Fibroblast of the aortic adventitia (primary cell): ENCODE data around the gene RAB40C. TPM values are rescaled to one million over a fixed set of nuclear protein-coding genes. Genes with fewer than 3 reads are reported as not detected.

Experiments
- DNase-seq: peaks from one replicate; pipeline ENCODE4 v3.0.0-alpha.2; 2010; ENCODE audit warnings: low read depth
- H3K4me3 ChIP-seq: 2 replicates; pipeline ENCODE4 v1.5.1; 2011; ENCODE audit warnings: low read depth, mild to moderate bottlenecking, control low read depth, low read length, moderate library complexity
- CTCF ChIP-seq: IDR thresholded peaks from 2 replicates; pipeline ENCODE4 v1.5.1; 2011; ENCODE audit warnings: mild to moderate bottlenecking, low read length, control low read depth, inconsistent platforms; ENCODE audit not compliant: insufficient read depth
- total RNA-seq: library from RNA; depleted of rRNA; stranded (reverse); fragments of >200 nt; gene quantifications from 2 replicates; pipeline ENCODE4 v1.2.3, GENCODE V29; 2012; ENCODE audit warnings: low replicate concordance

Gene RAB40C
- total RNA-seq, 1 donor: 12.0 TPM

DNA sequence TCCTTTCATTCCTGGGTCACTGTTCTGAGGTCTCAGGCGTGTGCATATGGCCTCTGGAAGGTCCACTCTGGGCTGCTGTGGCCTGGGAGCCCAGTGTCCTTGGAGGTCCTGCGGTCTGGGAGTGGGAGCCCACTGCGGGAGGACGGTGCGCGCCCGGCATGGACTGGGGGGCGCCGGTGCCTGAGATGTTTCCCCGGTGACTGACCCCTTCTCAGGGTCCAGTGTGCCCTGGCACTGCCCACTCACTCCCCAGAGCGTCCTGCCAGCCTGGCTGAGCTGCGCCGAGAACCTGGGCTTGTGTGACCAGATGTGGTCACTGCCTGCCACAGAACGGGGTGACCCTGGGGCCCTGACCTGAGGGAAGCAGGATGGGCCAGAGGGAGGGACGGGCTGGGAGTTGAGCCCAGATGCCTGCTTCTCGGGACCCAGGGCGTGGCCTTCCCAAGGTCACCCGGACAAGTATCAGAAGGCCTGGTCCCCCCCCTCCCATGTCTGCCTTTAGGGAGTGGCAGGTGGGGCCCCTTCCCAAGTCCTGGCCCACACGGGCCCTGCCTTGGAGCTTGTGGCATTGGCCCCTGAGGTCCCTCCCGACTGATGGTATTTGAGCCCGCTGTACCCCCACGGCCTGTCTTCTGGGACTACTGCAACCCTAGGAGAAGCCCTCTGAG lies 84.5 kb downstream of the RAB40C start:
- TF ChIP-seq CTCF: no peak
- no peak overlapping the region for H3K4me3 ChIP-seq
- no peak for DNase-seq

DNA sequence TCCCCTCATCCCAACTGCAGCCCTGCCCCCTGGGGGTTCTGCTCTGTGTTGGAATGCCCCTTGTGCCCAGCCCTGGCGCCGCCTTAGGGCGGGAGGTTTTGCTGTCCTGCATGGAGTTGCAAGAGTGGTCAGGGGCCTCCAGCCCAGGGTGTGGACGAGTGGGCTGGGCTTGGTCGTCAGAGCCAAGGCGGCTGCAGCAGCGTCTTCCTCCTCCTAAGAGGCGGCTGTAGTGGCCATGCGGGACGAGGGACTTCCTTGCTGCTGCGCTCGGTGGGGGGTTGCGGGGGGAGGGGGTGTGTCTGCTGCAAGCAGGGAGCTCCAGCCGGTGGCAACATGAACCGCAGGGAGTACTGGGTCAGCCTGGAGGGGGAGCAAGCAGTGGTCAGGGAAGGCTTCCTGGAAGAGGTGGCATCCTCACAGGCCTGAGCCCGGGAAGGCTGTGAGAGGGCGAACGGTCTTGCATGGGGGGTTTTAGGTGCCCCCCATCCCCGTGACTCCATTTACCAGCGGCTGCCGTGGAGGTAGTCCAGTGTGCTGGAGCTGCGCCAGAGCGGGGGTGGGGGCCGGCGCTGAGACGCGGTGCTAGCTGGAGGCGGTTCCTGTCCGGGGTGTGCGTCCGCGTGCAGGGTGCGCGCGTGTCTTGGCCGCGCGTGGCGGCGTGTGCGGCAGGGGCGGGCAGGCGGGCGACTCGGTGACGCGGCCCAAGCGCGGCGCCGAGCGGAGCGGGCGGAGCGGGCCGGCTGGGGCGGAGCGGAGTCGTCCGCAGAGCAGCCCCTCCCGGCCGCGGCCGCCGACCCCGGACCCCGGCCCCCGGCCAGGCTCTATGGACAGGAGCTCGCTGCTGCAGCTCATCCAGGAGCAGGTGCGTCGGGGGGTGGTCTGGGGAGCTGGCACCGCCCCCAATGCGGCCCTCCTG lies 85.4 kb downstream of the RAB40C start, which contains the start of gene RHBDL1:
RHBDL1 (plus strand) TSS at position 704 of the 916 bp plus-strand sequence; CDS start at position 824, 120 bp downstream.
- no peak for TF ChIP-seq CTCF
- DNase-seq: peak; percentile 6
- peak within 1 kb of the TSS; percentile 53 for H3K4me3 ChIP-seq

GRCh38 chr16:675884-676564 lies 86.2 kb downstream of the RAB40C start:
- H3K4me3 ChIP-seq: peak overlapping the region; percentile 48
- no peak for DNase-seq
- TF ChIP-seq CTCF: no peak

DNA sequence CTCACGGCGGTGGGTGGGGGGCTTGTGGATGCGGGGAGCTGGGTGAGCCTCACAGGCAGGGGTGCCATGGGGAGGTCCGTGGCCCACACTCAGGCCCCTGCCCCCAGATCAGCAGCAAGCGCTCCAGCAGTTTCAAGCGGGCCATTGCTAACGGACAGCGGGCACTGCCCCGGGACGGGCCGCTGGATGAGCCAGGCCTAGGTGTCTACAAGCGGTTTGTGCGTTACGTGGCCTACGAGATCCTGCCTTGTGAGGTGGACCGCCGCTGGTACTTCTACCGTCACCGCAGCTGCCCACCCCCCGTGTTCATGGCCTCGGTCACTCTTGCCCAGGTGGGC lies 86.7 kb downstream of the RAB40C start:
- no peak overlapping the region for H3K4me3 ChIP-seq
- DNase-seq: no peak
- no peak for TF ChIP-seq CTCF

DNA sequence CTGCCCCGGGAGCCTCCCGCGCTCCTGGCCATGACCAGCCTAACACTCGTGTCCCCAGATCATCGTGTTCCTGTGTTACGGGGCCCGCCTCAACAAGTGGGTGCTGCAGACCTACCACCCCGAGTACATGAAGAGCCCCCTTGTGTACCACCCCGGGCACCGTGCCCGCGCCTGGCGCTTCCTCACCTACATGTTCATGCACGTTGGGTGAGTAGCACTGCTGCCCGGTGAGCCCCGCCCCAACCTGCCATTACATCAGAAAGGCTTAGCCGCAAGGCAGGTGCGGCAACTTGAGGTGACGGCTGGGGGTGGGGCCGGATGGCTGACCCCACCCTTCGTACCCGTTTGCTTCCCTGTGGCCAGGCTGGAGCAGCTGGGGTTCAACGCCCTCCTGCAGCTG lies 87.0 kb downstream of the RAB40C start:
- TF ChIP-seq CTCF: no peak
- no peak for DNase-seq
- H3K4me3 ChIP-seq: no peak overlapping the region

- no peak for DNase-seq
- TF ChIP-seq CTCF: no peak
- no peak overlapping the region for H3K4me3 ChIP-seq
Observed at GRCh38 chr16:677316-678190, 87.7 kb downstream of the RAB40C start.
